Liver (tissue), 2 donors: ENCODE measurements around the gene C1orf21.

Source experiments
- EGR1 ChIP-seq, 2 donors: IDR thresholded peaks; 2 replicates each; pipeline ENCODE4 v1.6.1; 2016 to 2018; ENCODE audit warnings: antibody characterized with exemption in 2 of 2, low read depth in 2 of 2
- SP1 ChIP-seq: IDR thresholded peaks from 2 replicates; pipeline ENCODE4 v1.6.1; 2018; ENCODE audit warnings: antibody characterized with exemption, mild to moderate bottlenecking
- donor health status: healthy.

- TF ChIP-seq SP1 (no peak), EGR1 (IDR thresholded peaks at IDR 0.05; ENCODE audit: low read depth in 2 of 2) (no peak)
Observed at GRCh38 chr1:184605941-184606340, 219.1 kb downstream of the C1orf21 start.
